C4-2B (cell line): ENCODE data around the gene LMOD1.

ENCODE experiments used
- ZFX ChIP-seq: fragments of 450-650 bp; IDR thresholded peaks from 2 replicates; pipeline ENCODE4 v1.6.1; 2017
- TF ChIP-seq, protein P1 (sequence below): fragments of 450-650 bp; conservative IDR thresholded peaks from 2 replicates; pipeline ENCODE4 v1.5.1; 2017; ENCODE audit warnings: mild to moderate bottlenecking

DNA sequence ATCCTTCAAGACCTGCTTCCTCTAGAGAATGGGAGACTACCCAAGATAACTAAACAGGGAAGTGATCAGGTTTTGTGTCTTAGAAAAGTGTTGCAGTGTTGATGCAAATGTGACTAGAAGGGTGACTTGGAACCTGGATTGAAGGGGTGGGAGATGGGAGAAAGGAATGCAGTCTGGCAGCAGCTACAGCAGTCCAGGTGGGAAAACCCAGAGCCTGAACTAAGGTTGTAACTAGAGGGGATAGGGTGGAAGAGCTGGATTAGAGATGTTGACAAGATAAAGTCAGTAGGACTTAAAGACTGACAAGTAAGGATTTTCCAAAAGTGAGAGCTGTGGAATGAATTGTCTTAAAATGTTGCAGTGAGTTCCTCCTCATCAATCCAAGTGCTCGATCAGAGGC lies 64.7 kb downstream of the LMOD1 start:
- TF ChIP-seq, protein P1, sequence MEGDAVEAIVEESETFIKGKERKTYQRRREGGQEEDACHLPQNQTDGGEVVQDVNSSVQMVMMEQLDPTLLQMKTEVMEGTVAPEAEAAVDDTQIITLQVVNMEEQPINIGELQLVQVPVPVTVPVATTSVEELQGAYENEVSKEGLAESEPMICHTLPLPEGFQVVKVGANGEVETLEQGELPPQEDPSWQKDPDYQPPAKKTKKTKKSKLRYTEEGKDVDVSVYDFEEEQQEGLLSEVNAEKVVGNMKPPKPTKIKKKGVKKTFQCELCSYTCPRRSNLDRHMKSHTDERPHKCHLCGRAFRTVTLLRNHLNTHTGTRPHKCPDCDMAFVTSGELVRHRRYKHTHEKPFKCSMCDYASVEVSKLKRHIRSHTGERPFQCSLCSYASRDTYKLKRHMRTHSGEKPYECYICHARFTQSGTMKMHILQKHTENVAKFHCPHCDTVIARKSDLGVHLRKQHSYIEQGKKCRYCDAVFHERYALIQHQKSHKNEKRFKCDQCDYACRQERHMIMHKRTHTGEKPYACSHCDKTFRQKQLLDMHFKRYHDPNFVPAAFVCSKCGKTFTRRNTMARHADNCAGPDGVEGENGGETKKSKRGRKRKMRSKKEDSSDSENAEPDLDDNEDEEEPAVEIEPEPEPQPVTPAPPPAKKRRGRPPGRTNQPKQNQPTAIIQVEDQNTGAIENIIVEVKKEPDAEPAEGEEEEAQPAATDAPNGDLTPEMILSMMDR, result no peak
- no peak for TF ChIP-seq ZFX
